ENCODE measurements around the gene TMEM53.
A peak's percentile ranks its signal among the peaks of the same experiment; 100 is the strongest.
"Not testable (repeated sequence)": the region's sequence is repeated elsewhere in the genome, so short reads cannot be mapped to it uniquely, and the experiment has no call there.

Gene TMEM53
- total RNA-seq: 2.5 to 3.6 reads per million in 2 experiments

- DNase-seq (ENCODE audit: low read depth): peak; percentile 93
Observed at GRCh38 chr1:44674113-44675000, at the start of gene TMEM53, which contains the start of gene ARMH1. TSS of gene TMEM53 (minus strand) at chr1:44674481. CDS start at chr1:44674391, 90 bp downstream. TSS of gene ARMH1 (plus strand) at chr1:44674714. CDS start at chr1:44689698, 14,984 bp downstream.

DNA sequence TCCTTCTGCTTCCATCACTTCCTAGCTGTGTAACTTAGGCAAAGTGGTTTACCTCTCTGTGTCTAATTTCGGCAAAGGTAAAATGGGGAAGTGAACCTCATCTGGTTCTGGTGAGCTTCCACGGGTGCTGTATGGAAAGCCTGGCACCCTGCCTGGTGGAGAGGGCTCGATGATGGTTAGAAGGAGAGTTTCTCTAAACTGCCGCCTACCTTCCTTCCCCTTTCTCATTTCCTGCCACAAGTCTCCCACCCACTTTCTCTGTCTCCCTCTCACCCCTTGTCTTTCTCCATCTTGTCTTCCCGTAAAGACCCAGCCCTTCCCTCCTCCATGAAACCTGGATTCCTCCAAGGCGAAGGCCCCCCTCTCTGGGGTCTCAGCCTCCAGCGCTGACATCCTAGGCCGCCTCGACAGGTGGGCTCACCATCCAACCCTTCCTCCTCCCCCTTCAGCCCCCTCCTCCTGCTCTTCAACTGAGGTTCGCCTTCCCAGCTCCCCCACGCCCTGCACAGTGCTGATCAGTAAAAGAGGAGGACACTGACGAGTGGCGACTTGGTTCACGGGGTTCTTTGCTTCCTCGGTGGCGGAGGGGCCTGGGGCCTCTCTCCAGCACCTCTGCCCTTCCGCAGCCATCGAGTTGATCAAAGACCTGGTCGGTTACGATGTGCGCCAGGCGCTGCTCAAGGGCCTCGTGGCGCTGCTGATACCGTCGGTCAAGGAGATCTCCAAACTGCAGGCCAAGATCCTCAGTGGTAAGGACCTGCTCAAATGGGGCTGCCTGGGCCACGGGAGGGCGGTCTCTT, 49.4 kb upstream of the TMEM53 start:
- DNase-seq (ENCODE audit: low read depth): no peak

- no peak for DNase-seq (ENCODE audit: low read depth)
Observed at GRCh38 chr1:44723064-44723463, 48.8 kb upstream of the TMEM53 start.

GRCh38 chr1:44721485-44722361, 47.4 kb upstream of the TMEM53 start:
- DNase-seq (ENCODE audit: low read depth): peak; percentile 34

- DNase-seq (ENCODE audit: low read depth): no peak
Observed at GRCh38 chr1:44720281-44720680, 46.0 kb upstream of the TMEM53 start.

GRCh38 chr1:44719318-44719717, 45.0 kb upstream of the TMEM53 start:
- DNase-seq (ENCODE audit: low read depth): no peak

DNA sequence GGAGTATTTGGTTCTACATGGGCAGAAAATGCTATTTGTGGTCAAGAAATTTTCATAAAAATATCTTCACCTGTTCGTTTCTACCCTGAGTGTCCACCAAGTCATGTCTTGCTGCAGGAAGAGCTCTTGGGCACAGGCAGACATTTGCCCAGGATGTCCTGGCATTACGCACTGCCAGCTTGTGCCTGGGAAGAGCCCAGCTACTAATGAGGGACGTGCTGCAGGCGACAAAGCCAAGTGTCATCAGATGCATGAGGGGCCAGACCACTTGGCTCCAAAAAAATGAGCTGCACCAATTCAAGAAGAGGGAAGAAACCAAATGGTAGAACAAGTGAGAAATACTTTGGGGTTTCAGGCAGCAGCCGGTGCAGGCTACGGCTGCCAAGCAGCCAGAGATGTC, 43.8 kb upstream of the TMEM53 start:
- no peak for DNase-seq (ENCODE audit: low read depth)

GRCh38 chr1:44717653-44718052, 43.4 kb upstream of the TMEM53 start:
- DNase-seq (ENCODE audit: low read depth): no peak

- DNase-seq (ENCODE audit: low read depth): no peak
Observed at GRCh38 chr1:44717156-44717555, 42.9 kb upstream of the TMEM53 start.

GRCh38 chr1:44714944-44715571, 40.8 kb upstream of the TMEM53 start:
- DNase-seq (ENCODE audit: low read depth): peak; percentile 53

- no peak for DNase-seq (ENCODE audit: low read depth)
Observed at GRCh38 chr1:44714532-44714931, 40.3 kb upstream of the TMEM53 start.

GRCh38 chr1:44713321-44713781, 39.1 kb upstream of the TMEM53 start:
- no peak for DNase-seq (ENCODE audit: low read depth)

DNA sequence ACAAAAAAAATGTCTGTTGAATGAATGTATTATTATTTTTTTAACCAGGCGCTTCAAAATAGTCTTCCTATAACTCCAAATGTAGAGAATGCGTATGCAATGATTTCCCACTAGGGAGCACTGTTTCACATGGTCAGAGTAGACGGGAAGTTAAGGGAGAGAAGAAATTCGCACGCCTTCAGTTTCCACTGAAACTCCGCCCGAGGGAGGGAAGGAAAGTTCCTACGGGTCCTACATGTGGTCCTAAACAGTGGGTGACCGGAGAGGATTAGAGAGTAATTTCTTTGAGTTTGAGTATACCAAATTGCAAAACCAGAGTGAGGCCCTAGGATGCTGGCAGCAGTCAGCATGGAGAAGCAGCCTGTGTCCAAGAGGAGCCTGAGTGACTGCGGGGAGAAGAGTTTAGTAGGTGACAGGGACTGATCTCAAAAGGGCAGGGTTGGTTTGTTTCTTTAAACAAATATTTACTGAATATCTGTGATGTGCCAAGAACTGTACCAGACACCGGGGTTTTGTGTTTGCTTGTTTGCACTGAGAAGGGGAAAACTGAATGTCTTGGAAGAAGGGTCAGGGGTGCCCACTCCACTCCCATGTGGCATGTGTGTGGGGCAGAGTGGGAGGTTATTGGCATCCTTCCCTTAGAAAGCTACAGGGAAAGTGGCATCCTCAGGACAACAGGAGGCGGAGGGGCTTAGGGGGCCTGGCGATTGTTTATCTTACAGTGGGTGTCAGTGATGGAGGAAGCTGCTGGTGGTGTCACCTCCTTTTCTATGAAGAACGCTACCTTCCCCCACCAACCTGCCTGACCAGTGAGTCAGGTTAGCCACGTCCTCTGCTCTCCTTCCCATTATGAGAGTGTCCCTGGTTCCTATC, 33.9 kb upstream of the TMEM53 start:
- no peak for DNase-seq (ENCODE audit: low read depth)

GRCh38 chr1:44707112-44707881, 33.0 kb upstream of the TMEM53 start:
- no peak for DNase-seq (ENCODE audit: low read depth)

DNA sequence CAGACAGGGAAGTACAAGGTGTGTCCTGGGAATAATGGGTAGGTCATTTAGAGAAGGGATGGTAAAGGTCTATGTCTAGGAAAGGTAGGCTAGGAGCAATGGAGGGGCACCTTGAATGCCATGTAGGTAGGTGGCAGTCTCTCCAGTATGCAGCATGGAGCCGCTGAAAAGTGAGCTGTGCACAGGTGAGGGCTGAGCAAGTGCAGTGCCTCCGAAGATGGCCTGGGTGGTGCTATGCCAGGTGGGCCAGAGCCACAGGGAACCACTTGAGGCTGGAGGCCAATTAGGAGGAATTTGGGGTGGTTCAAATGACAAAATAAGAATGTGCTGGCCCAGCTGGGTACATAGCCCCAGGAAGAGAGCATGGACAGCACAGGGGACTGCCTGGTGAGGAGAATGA, 31.7 kb upstream of the TMEM53 start:
- no peak for DNase-seq (ENCODE audit: low read depth)

DNA sequence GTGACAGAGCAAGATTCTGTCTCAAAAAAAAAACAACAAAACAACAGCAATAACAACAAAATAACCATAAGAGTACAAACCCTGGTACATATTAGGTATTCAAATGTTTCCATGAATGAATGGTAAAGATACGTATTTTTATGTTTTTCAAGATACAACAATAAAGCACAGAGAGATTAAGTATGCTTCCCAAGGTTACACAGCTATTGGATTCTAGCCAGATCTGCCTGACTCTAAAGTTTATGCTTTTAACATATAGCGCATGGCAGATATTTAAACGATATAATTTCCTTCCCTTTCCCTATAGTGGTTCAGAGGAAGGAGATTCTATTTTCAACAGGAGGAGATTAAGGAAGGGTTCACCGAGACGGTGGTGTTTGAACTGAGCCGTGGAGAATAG, 31.2 kb upstream of the TMEM53 start:
- DNase-seq (ENCODE audit: low read depth): no peak

GRCh38 chr1:44701141-44701573, 26.9 kb upstream of the TMEM53 start:
- DNase-seq (ENCODE audit: low read depth): no peak

DNA sequence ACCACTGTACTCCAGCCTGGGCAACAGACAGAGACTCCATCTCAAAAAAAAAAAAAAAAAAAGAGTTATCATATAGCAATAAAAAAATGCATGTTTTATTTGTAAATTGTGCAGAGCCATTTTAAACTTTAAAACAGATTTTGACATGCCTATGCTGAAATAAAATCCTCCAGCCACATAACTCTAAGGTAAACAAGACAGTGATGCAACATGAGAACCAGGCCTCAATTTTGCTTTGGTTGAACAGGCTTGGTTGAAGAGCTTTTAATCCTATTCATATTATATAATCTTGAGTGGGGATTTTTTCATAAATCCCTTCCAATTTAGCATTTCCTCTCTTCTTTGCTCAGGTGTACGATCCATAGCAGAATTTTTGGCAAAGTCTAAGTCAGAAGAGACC, 26.3 kb upstream of the TMEM53 start:
- no peak for DNase-seq (ENCODE audit: low read depth)

- DNase-seq (ENCODE audit: low read depth): not testable (repeated sequence)
Observed at GRCh38 chr1:44699375-44699774, 25.1 kb upstream of the TMEM53 start.

All from T follicular helper cell (primary cell).